H1 (cell line): ENCODE data around the gene PHLDA3. TPM values are rescaled to one million over a fixed set of nuclear protein-coding genes. Genes with fewer than 3 reads are reported as not detected.

Source experiments
- CTCF ChIA-PET: fragments of 300-600 bp; sonication (Branson Sonifier 250); formaldehyde crosslinking; loops from one replicate; lab custom pipeline; 2021; ENCODE audit not compliant: partially characterized antibody; lab: Charles Lee
- POLR2A ChIA-PET: fragments of 300-600 bp; sonication (Branson Sonifier 250); formaldehyde crosslinking; loops from one replicate; lab custom pipeline; 2021; ENCODE audit warnings: inconsistent platforms; ENCODE audit not compliant: partially characterized antibody; lab: Charles Lee
- DNase-seq, 2 experiments: peaks; one replicate each; pipeline versions ENCODE4 v3.0.0 to v3.0.0-alpha.2; 2010 to 2022; ENCODE audit warnings: low spot score in 2 of 2, low read depth in 1 of 2, mixed read lengths in 1 of 2
- FAIRE-seq: peaks from 2 replicates; lab custom pipeline; 2011; peaks lifted over from hg19 to GRCh38; lab: Jason Lieb, UNC
- H2AFZ ChIP-seq: 2 replicates; pipeline ENCODE4 v1.8.1; 2012; ENCODE audit warnings: low read length, inconsistent platforms
- H2AK5ac ChIP-seq: 2 replicates; pipeline ENCODE4 v1.6.1; 2013; ENCODE audit warnings: low read depth, low read length
- H2BK120ac ChIP-seq: replicated peaks from 2 replicates; pipeline ENCODE3; 2013; ENCODE audit warnings: low read depth, low read length, inconsistent platforms
- H2BK12ac ChIP-seq: 2 replicates; pipeline ENCODE4 v1.6.1; 2013; ENCODE audit warnings: low read depth, low read length
- H2BK15ac ChIP-seq: 2 replicates; pipeline ENCODE4 v1.6.1; 2013; ENCODE audit warnings: low read length
- H2BK20ac ChIP-seq: 2 replicates; pipeline ENCODE4 v1.6.1; 2013; ENCODE audit warnings: low read length
- H2BK5ac ChIP-seq: 2 replicates; pipeline ENCODE4 v1.6.1; 2013; ENCODE audit warnings: low read depth, low read length
- H3K14ac ChIP-seq: 2 replicates; pipeline ENCODE4 v1.6.1; 2013; ENCODE audit warnings: inconsistent platforms; ENCODE audit not compliant: insufficient read length
- H3K18ac ChIP-seq: 2 replicates; pipeline ENCODE4 v1.6.1; 2013; ENCODE audit warnings: low read length; ENCODE audit errors: extremely low read depth
- H3K23ac ChIP-seq: 2 replicates; pipeline ENCODE4 v1.6.1; 2013; ENCODE audit warnings: inconsistent platforms; ENCODE audit not compliant: insufficient read length
- H3K23me2 ChIP-seq: 2 replicates; pipeline ENCODE4 v1.6.1; 2013; ENCODE audit warnings: low read depth, low read length
- H3K27ac ChIP-seq: 2 replicates; pipeline ENCODE4 v1.6.1; 2011; ENCODE audit warnings: low read depth, low read length, inconsistent platforms
- H3K27me3 ChIP-seq, 4 experiments: replicated peaks in 1 of 4; 1 replicate in 1 of 4; 2 replicates in 3 of 4; pipeline versions ENCODE4 v1.6.1 to v1.8.1; 2011 to 2013; ENCODE audit warnings: low read length in 3 of 4, mild to moderate bottlenecking in 3 of 4, inconsistent platforms in 2 of 4, mixed read lengths in 2 of 4, moderate library complexity in 1 of 4; ENCODE audit not compliant: control insufficient read depth in 3 of 4, insufficient read depth in 3 of 4; ENCODE audit errors: extremely low read depth in 1 of 4
- H3K36me3 ChIP-seq, 4 experiments: 2 replicates each; pipeline versions ENCODE4 v1.6.1 to v1.8.1; 2011 to 2013; ENCODE audit warnings: mild to moderate bottlenecking in 4 of 4, low read length in 3 of 4, moderate library complexity in 2 of 4, control low read depth in 1 of 4, inconsistent platforms in 1 of 4; ENCODE audit not compliant: insufficient read depth in 4 of 4, control insufficient read depth in 2 of 4
- H3K4ac ChIP-seq: replicated peaks from 2 replicates; pipeline ENCODE3; 2013; ENCODE audit warnings: low read length, low read depth, mixed read lengths, inconsistent platforms; ENCODE audit not compliant: insufficient read length
- H3K4me1 ChIP-seq, 4 experiments: replicated peaks in 1 of 4; 1 replicate in 1 of 4; 2 replicates in 3 of 4; pipeline versions ENCODE4 v1.6.1 to v1.8.1; 2011 to 2013; ENCODE audit warnings: low read length in 3 of 4, inconsistent platforms in 2 of 4, mixed read lengths in 1 of 4; ENCODE audit not compliant: insufficient read depth in 4 of 4, control insufficient read depth in 3 of 4
- H3K4me2 ChIP-seq, 2 experiments: 2 replicates each; pipeline versions ENCODE4 v1.6.1 to v1.8.1; 2011 to 2013; ENCODE audit warnings: low read depth in 2 of 2, low read length in 2 of 2, control low read depth in 1 of 2, inconsistent platforms in 1 of 2, mild to moderate bottlenecking in 1 of 2; ENCODE audit not compliant: insufficient read depth in 1 of 2
- H3K4me3 ChIP-seq, 4 experiments: fragments of 200-600, 300-600 bp in 1 of 4; sonication (generic), shearing (Covaris generic), sonication (Bioruptor Twin) in 1 of 4; 2 replicates each; pipeline versions ENCODE4 v1.5.1 to v1.8.1; 2011 to 2016; ENCODE audit warnings: low read length in 4 of 4, low read depth in 3 of 4, control low read depth in 2 of 4, inconsistent platforms in 2 of 4, mild to moderate bottlenecking in 2 of 4, mixed read lengths in 1 of 4, moderate library complexity in 1 of 4; ENCODE audit not compliant: insufficient read depth in 2 of 4; ENCODE audit errors: extremely low read depth in 1 of 4
- H3K56ac ChIP-seq: replicated peaks from 2 replicates; pipeline ENCODE3; 2013; ENCODE audit warnings: low read depth, mild to moderate bottlenecking, mixed read lengths, low read length, inconsistent platforms; ENCODE audit not compliant: insufficient read length
- H3K79me1 ChIP-seq: 2 replicates; pipeline ENCODE4 v1.6.1; 2013; ENCODE audit warnings: low read depth, low read length, control low read depth
- H3K79me2 ChIP-seq, 2 experiments: 2 replicates each; pipeline versions ENCODE4 v1.6.1 to v1.8.1; 2012 to 2013; ENCODE audit warnings: low read length in 2 of 2, mild to moderate bottlenecking in 2 of 2, inconsistent platforms in 1 of 2; ENCODE audit not compliant: insufficient read depth in 2 of 2, control insufficient read depth in 1 of 2
- H3K9ac ChIP-seq, 4 experiments: replicated peaks in 1 of 4; 1 replicate in 1 of 4; 2 replicates in 3 of 4; pipeline versions ENCODE4 v1.6.1 to v1.8.1; 2011 to 2013; ENCODE audit warnings: low read depth in 3 of 4, low read length in 3 of 4, control low read depth in 2 of 4, mild to moderate bottlenecking in 2 of 4, moderate library complexity in 2 of 4, inconsistent platforms in 1 of 4; ENCODE audit errors: extremely low read depth in 1 of 4
- H3K9me3 ChIP-seq, 2 experiments: 2 replicates each; pipeline versions ENCODE4 v1.6.1 to v1.8.1; 2012 to 2013; ENCODE audit warnings: mild to moderate bottlenecking in 2 of 2, moderate library complexity in 2 of 2, control low read depth in 1 of 2, inconsistent platforms in 1 of 2, low read depth in 1 of 2, low read length in 1 of 2, mixed read lengths in 1 of 2; ENCODE audit not compliant: insufficient read depth in 2 of 2
- H4K20me1 ChIP-seq, 2 experiments: replicated peaks in 1 of 2; 2 replicates each; pipeline versions ENCODE3 to v1.8.1; 2011 to 2013; ENCODE audit warnings: inconsistent platforms in 2 of 2, low read length in 2 of 2, mild to moderate bottlenecking in 1 of 2; ENCODE audit not compliant: insufficient read depth in 2 of 2, control insufficient read depth in 1 of 2
- H4K5ac ChIP-seq: 2 replicates; pipeline ENCODE4 v1.6.1; 2013; ENCODE audit warnings: low read length, low read depth, mixed read lengths, inconsistent platforms; ENCODE audit not compliant: insufficient read length
- H4K8ac ChIP-seq: 2 replicates; pipeline ENCODE4 v1.8.0; 2013; ENCODE audit warnings: mild to moderate bottlenecking, moderate library complexity, low read length, inconsistent platforms; ENCODE audit not compliant: insufficient read depth; ENCODE audit errors: extremely low read depth
- H4K91ac ChIP-seq: replicated peaks from 2 replicates; pipeline ENCODE3; 2013; ENCODE audit warnings: low read length, mixed read lengths, inconsistent platforms; ENCODE audit not compliant: insufficient read length
- EGR1 ChIP-seq: IDR thresholded peaks from 2 replicates; pipeline ENCODE4 v1.6.1; 2011; ENCODE audit warnings: low read depth, low read length, borderline replicate concordance
- EZH2 ChIP-seq: fragments of 200-600 bp; sonication (generic); IDR thresholded peaks from 2 replicates; pipeline ENCODE4 v1.7.1; 2012; ENCODE audit warnings: low read depth, mild to moderate bottlenecking, moderate library complexity, low read length, inconsistent platforms; ENCODE audit not compliant: severe bottlenecking
- GABPA ChIP-seq: IDR thresholded peaks from 2 replicates; pipeline ENCODE4 v1.6.1; 2011; ENCODE audit warnings: mild to moderate bottlenecking, low read length, moderate library complexity, borderline replicate concordance; ENCODE audit not compliant: insufficient read depth
- HDAC2 ChIP-seq, 2 experiments: fragments of 300-600 bp in 1 of 2; sonication (generic) in 1 of 2; IDR thresholded peaks; 2 replicates each; pipeline ENCODE4 v1.6.1; 2011 to 2012; ENCODE audit warnings: low read depth in 2 of 2, low read length in 2 of 2, mild to moderate bottlenecking in 2 of 2, moderate library complexity in 2 of 2, borderline replicate concordance in 1 of 2, inconsistent platforms in 1 of 2
- KDM4A ChIP-seq: IDR thresholded peaks from one replicate; pipeline ENCODE4 v1.7.1; 2012; ENCODE audit warnings: low read depth, mild to moderate bottlenecking, moderate library complexity, low read length, inconsistent platforms; ENCODE audit not compliant: severe bottlenecking
- POLR2A ChIP-seq, 2 experiments: IDR thresholded peaks; 1 replicate in 1 of 2; 2 replicates in 1 of 2; pipeline ENCODE4 v1.6.1; 2011; ENCODE audit warnings: low read depth in 2 of 2, low read length in 2 of 2, mild to moderate bottlenecking in 2 of 2; ENCODE audit errors: control extremely low read depth in 1 of 2
- TAF1 ChIP-seq: IDR thresholded peaks from 2 replicates; pipeline ENCODE4 v1.6.1; 2011; ENCODE audit warnings: mild to moderate bottlenecking, low read depth, low read length
- USF2 ChIP-seq: IDR thresholded peaks from 2 replicates; pipeline ENCODE4 v1.6.1; 2011; ENCODE audit warnings: low read length, improper control_type of control experiment
- WGBS, 2 experiments: shearing (Covaris generic) in 1 of 2; methylation state at CpG; one replicate each; pipeline versions ENCODE4 v1.1.6 to v1.1.7; 2013 to 2015; ENCODE audit warnings: low lambda C conversion rate in 2 of 2, mixed read lengths in 2 of 2, inconsistent platforms in 1 of 2, low coverage in 1 of 2, missing lambda C conversion rate in 1 of 2; ENCODE audit not compliant: insufficient replicate concordance in 2 of 2, insufficient coverage in 1 of 2, insufficient read length in 1 of 2; ENCODE audit errors: extremely low coverage in 1 of 2, missing lambda C conversion rate in 1 of 2; 5-methylcytosine and 5-hydroxymethylcytosine counted together
- polyA plus RNA-seq, 7 experiments: library from polyadenylated mRNA; depleted of rRNA in 3 of 7; stranded (reverse) in 5 of 7; unstranded in 2 of 7; fragments of >200 nt in 5 of 7; fragments of 200-250 nt in 2 of 7; gene quantifications; 1 replicate in 5 of 7; 2 replicates in 1 of 7; 4 replicates in 1 of 7; pipeline versions ENCODE4 v1.2.1 to v1.2.3, GENCODE V29; 2011 to 2013; ENCODE audit warnings: missing spikeins in 2 of 7, mixed read lengths in 2 of 7
- total RNA-seq: library from RNA; stranded (reverse); fragmentation: NEBNext Ultra II Directional; extraction: Animal tissue kit (Norgen Biotek cat#: 25700); gene quantifications from 2 replicates; pipeline ENCODE4 v1.2.1, GENCODE V29; 2021
- TF ChIP-seq, protein P1 (sequence below): IDR thresholded peaks from 2 replicates; pipeline ENCODE4 v1.6.1; 2012; ENCODE audit warnings: inconsistent platforms

Gene PHLDA3
- total and polyA plus RNA-seq, 2 of the 8 experiments (the other 6 are each of a cell fraction or from before 2014, with no cell fraction given): 25.5 to 27.5 TPM

DNA sequence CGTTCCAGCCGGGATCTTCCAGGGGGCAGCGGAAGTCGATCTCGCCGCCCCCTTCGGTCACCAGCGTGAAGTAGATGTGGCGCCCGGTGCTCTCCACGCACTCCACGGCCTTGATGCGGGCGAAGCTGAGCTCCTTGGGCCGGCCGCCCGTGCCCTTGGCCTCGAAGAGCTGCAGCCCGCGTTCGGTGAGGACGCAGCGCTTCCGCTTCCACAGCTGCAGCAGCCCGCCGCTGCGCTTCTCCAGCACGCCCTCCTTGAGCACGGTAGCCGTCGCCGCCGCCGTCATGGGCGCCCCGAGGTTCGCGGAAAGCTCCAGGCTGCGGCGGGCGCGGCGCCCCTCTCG lies 516 bp downstream of the PHLDA3 start:
- peaks cover 16% of the 10 kb centered on the region for H3K23me2 ChIP-seq
- H2BK5ac ChIP-seq: peak overlapping the region; percentile 93; the same call in 1 of the 2 replicates
- peaks cover 0 to 19% (median 11%) of the 10 kb centered on the region in 4 experiments; a peak in 6 of 7 replicates for H3K4me1 ChIP-seq
- WGBS, 2 experiments: 2% methylated on average over 29 of the region's 44 CpGs; no CpG with 5 or more reads in 1 of the 2 experiments
- peak overlapping the region; percentile 93; the same call in 1 of the 2 replicates for H2BK20ac ChIP-seq
- FAIRE-seq: no peak
- POLR2A ChIA-PET: interaction anchor here (0.8 to 2.3 kb wide), 7 partner anchors 9 to 92 kb away, joined by 4 to 11 read pairs (median 7); no protein-coding TSS in a partner anchor
- H3K79me2 ChIP-seq: peaks cover 3 to 17% of the 10 kb centered on the region in 2 experiments; a peak in 2 of 4 replicates
- peak overlapping the region; percentile 57 for H4K5ac ChIP-seq
- peaks cover 3 to 12% (median 6%) of the 10 kb centered on the region in 4 experiments; a peak in 4 of 8 replicates for H3K36me3 ChIP-seq
- peak overlapping the region; percentile 47 to 65 (median 62); a peak in 6 of 7 replicates for H3K9ac ChIP-seq
- H3K56ac ChIP-seq: peak overlapping the region; percentile 87
- peak overlapping the region; percentile 90 for H3K18ac ChIP-seq
- H3K4ac ChIP-seq: peak overlapping the region; percentile 92
- no peak for DNase-seq
- no peak overlapping the region for H3K23ac ChIP-seq
- peaks cover 5 to 35% (median 31%) of the 10 kb centered on the region in 4 experiments for H3K27me3 ChIP-seq
- peaks cover 11% of the 10 kb centered on the region for H3K79me1 ChIP-seq
- no peak overlapping the region for H2AK5ac ChIP-seq
- no peak overlapping the region for H2AFZ ChIP-seq
- peak overlapping the region; percentile 64 to 75 (median 69) for H3K4me3 ChIP-seq
- H3K9me3 ChIP-seq: no peaks in the 10 kb centered on the region
- H3K14ac ChIP-seq: no peak overlapping the region
- H4K20me1 ChIP-seq: peaks cover 0 to 12% of the 10 kb centered on the region in 2 experiments
- H2BK12ac ChIP-seq: peak overlapping the region; percentile 68; the same call in 1 of the 2 replicates
- peak; percentile 37 for TF ChIP-seq KDM4A
- TF ChIP-seq HDAC2 (IDR thresholded peaks at IDR 0.05; ENCODE audit: borderline replicate concordance in 1 of 2, low read depth in 2 of 2, low read length in 2 of 2): peak in 1 of 2 experiments; percentile 16; a peak in 1 of 4 replicates
- peak; percentile 16 for TF ChIP-seq EZH2
- TF ChIP-seq, protein P1, sequence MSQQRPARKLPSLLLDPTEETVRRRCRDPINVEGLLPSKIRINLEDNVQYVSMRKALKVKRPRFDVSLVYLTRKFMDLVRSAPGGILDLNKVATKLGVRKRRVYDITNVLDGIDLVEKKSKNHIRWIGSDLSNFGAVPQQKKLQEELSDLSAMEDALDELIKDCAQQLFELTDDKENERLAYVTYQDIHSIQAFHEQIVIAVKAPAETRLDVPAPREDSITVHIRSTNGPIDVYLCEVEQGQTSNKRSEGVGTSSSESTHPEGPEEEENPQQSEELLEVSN: 0 out of 2 replicates have a peak, but pooled peaks have one; percentile 33
- no peak for TF ChIP-seq USF2
- no peak for TF ChIP-seq EGR1
- TF ChIP-seq GABPA: no peak; the same call in 1 of the 2 replicates
- TF ChIP-seq POLR2A (IDR thresholded peaks at IDR 0.05; ENCODE audit: control extremely low read depth in 1 of 2, low read depth in 2 of 2, low read length in 2 of 2): no peak
- peak; percentile 13; the same call in 1 of the 2 replicates for TF ChIP-seq TAF1
- peak overlapping the region; percentile 98 for H4K91ac ChIP-seq
- no peak overlapping the region; the same call in 1 of the 2 replicates for H3K27ac ChIP-seq
- H4K8ac ChIP-seq: peak overlapping the region; percentile 93
- H3K4me2 ChIP-seq: peak overlapping the region; percentile 91 to 99
- H2BK15ac ChIP-seq: 0 out of 2 replicates have a peak overlapping the region, but pooled peaks have one; percentile 72
- CTCF ChIA-PET: interaction anchor here (0.7 to 12.0 kb wide), 12 partner anchors 9 to 72 kb away, joined by 3 to 96 read pairs (median 6); no protein-coding TSS in a partner anchor
- H2BK120ac ChIP-seq: peak overlapping the region; percentile 72
